PC-3 (cell line): ENCODE measurements around the gene PRKCQ. TPM values are rescaled to one million over a fixed set of nuclear protein-coding genes. Genes with fewer than 3 reads are reported as not detected.

Source experiments
- ATAC-seq: fragments of 200-7000 bp; cut with Tn5 transposase; 2 replicates; pipeline ENCODE4 v1.9.1; 2020; ENCODE audit warnings: mild to moderate bottlenecking, moderate library complexity
- BruUV-seq: library from RNA; stranded (reverse); fragments of 400-500 nt; replicated peaks from 2 replicates; lab custom pipeline; 2021; lab: Mats Ljungman, UMichigan
- CTCF ChIA-PET: fragments of 300-600 bp; sonication (Branson Sonifier 250); formaldehyde crosslinking; loops from one replicate; lab custom pipeline; 2022; ENCODE audit warnings: antibody characterized with exemption; lab: Charles Lee
- POLR2A ChIA-PET: fragments of 300-600 bp; sonication (Branson Sonifier 250); formaldehyde crosslinking; loops from one replicate; lab custom pipeline; 2022; ENCODE audit warnings: antibody characterized with exemption; ENCODE audit not compliant: unreplicated experiment; lab: Charles Lee
- DNase-seq: peaks from one replicate; pipeline ENCODE4 v3.0.0-alpha.2; 2015
- H2AFZ ChIP-seq: fragments of 300-600 bp; sonication (generic); 2 replicates; pipeline ENCODE4 v1.6.0; 2016; ENCODE audit warnings: antibody characterized with exemption, low read length
- H3F3A ChIP-seq: fragments of 300-600 bp; sonication (generic); one replicate; pipeline ENCODE4 v1.6.0; 2017; ENCODE audit warnings: antibody characterized with exemption, low read length, control low read depth, mild to moderate bottlenecking; ENCODE audit not compliant: unreplicated experiment
- H3K27ac ChIP-seq: fragments of 300-600 bp; sonication (generic); 2 replicates; pipeline ENCODE4 v1.5.1; 2016; ENCODE audit warnings: mild to moderate bottlenecking, low read length
- H3K27me3 ChIP-seq: fragments of 300-600 bp; sonication (generic); 2 replicates; pipeline ENCODE4 v1.6.1; 2016; ENCODE audit warnings: low read length, mixed read lengths
- H3K36me3 ChIP-seq: fragments of 300-600 bp; sonication (generic); 2 replicates; pipeline ENCODE4 v1.6.1; 2016; ENCODE audit warnings: low read depth, mixed run types, low read length, mixed read lengths
- H3K4me1 ChIP-seq: fragments of 300-600 bp; sonication (generic); 2 replicates; pipeline ENCODE4 v1.5.1; 2016; ENCODE audit warnings: low read length; ENCODE audit not compliant: insufficient read depth
- H3K4me2 ChIP-seq: fragments of 300-600 bp; sonication (generic); 2 replicates; pipeline ENCODE4 v1.6.0; 2016; ENCODE audit warnings: low read length
- H3K4me3 ChIP-seq: fragments of 300-600 bp; sonication (generic); 2 replicates; pipeline ENCODE4 v1.5.1; 2016; ENCODE audit warnings: mild to moderate bottlenecking, low read length, mixed read lengths
- H3K79me2 ChIP-seq: fragments of 300-600 bp; sonication (generic); 2 replicates; pipeline ENCODE4 v1.6.1; 2017; ENCODE audit warnings: low read length, mixed read lengths
- H3K9ac ChIP-seq: fragments of 300-600 bp; sonication (generic); 2 replicates; pipeline ENCODE4 v1.6.0; 2016; ENCODE audit warnings: mild to moderate bottlenecking, low read length
- H3K9me2 ChIP-seq: fragments of 300-600 bp; sonication (generic); replicated peaks from 2 replicates; pipeline ENCODE4 v1.6.1; 2016; ENCODE audit warnings: mixed run types, low read length, mixed read lengths
- H3K9me3 ChIP-seq: fragments of 300-600 bp; sonication (generic); 2 replicates; pipeline ENCODE4 v1.6.1; 2016; ENCODE audit warnings: low read length, mixed read lengths
- H4K20me1 ChIP-seq: fragments of 300-600 bp; sonication (generic); 2 replicates; pipeline ENCODE4 v1.6.1; 2016; ENCODE audit warnings: low read length, mixed read lengths
- CTCF ChIP-seq: fragments of 300-600 bp; sonication (generic); conservative IDR thresholded peaks from 2 replicates; pipeline ENCODE4 v1.5.1; 2017; ENCODE audit warnings: antibody characterized with exemption, low read depth, mild to moderate bottlenecking, low read length
- EZH2 ChIP-seq: fragments of 300-600 bp; sonication (generic); IDR thresholded peaks from one replicate; pipeline ENCODE4 v1.6.1; 2017; ENCODE audit warnings: antibody characterized with exemption, mild to moderate bottlenecking, low read length; ENCODE audit not compliant: unreplicated experiment
- EZH2phosphoT487 ChIP-seq: fragments of 300-600 bp; sonication (generic); IDR thresholded peaks from 2 replicates; pipeline ENCODE4 v1.6.1; 2018; ENCODE audit warnings: mild to moderate bottlenecking, antibody characterized with exemption, low read length, borderline replicate concordance
- intact Hi-C: fragments of 100-400 bp; cut with micrococcal nuclease; formaldehyde crosslinking; loops from 2 replicates; pipeline ENCODE4 v1.9.0; 2023
- total RNA-seq: library from RNA; depleted of rRNA; stranded (reverse); fragments of >200 nt; gene quantifications from 2 replicates; pipeline ENCODE4 v1.2.3, GENCODE V29; 2014

Gene PRKCQ
- total RNA-seq, 1 experiment from 2014 or later: not detected

GRCh38 chr10:6406220-6407033 is 173.6 kb downstream of the PRKCQ start:
- peaks cover 5% of the 10 kb centered on the region for H3K27me3 ChIP-seq
- BruUV-seq: no TSS peak
- intact Hi-C loops: loop anchor here (1.0 kb wide), 1 partner anchor 204 kb away; the partner anchor contains the start of gene PFKFB3
- ATAC-seq (no peak), DNase-seq (peak; percentile 55)
- H3K9ac ChIP-seq: no peak overlapping the region
- H4K20me1 ChIP-seq: no peaks in the 10 kb centered on the region
- H3K36me3 ChIP-seq: no peaks in the 10 kb centered on the region
- TF ChIP-seq EZH2: no peak
- TF ChIP-seq EZH2phosphoT487: no peak
- peak; percentile 55 for TF ChIP-seq CTCF
- no peaks in the 10 kb centered on the region for H3F3A ChIP-seq
- no peak overlapping the region for H3K4me3 ChIP-seq
- H3K4me1 ChIP-seq: peaks cover under 1% of the 10 kb centered on the region
- H3K79me2 ChIP-seq: no peaks in the 10 kb centered on the region
- H2AFZ ChIP-seq: no peak overlapping the region
- H3K27ac ChIP-seq: no peak overlapping the region
- H3K4me2 ChIP-seq: no peak overlapping the region
- no peaks in the 10 kb centered on the region for H3K9me3 ChIP-seq
- ChIA-PET POLR2A (no interaction called here), CTCF (interaction anchor here (0.6 to 1.0 kb wide), 7 partner anchors 10 to 977 kb away, joined by 3 to 8 read pairs (median 4); partner anchors contain the start of gene PFKFB3)
- H3K9me2 ChIP-seq: no peaks in the 10 kb centered on the region

GRCh38 chr10:6405713-6406112 is 174.4 kb downstream of the PRKCQ start:
- no peaks in the 10 kb centered on the region for H3K36me3 ChIP-seq
- intact Hi-C loops: loop anchor here (1.0 kb wide), 1 partner anchor 203 kb away; the partner anchor contains the start of gene PFKFB3

More at GRCh38 chr10:6405713-6406112, 174.4 kb downstream of the PRKCQ start:
- CTCF ChIA-PET: interaction anchor here (0.6 to 1.0 kb wide), 4 partner anchors 56 to 203 kb away, joined by 3 to 7 read pairs (median 3); partner anchors contain the start of gene PFKFB3
- no peak overlapping the region for H3K27ac ChIP-seq
- H3K9ac ChIP-seq: no peak overlapping the region
- no peaks in the 10 kb centered on the region for H4K20me1 ChIP-seq
- no peaks in the 10 kb centered on the region for H3K9me3 ChIP-seq
- H3K4me3 ChIP-seq: no peak overlapping the region
- H3K4me2 ChIP-seq: no peak overlapping the region
- no TSS peak for BruUV-seq
- POLR2A ChIA-PET: no interaction called here
- H3K9me2 ChIP-seq: no peaks in the 10 kb centered on the region
- ATAC-seq (no peak), DNase-seq (no peak)
- H3K4me1 ChIP-seq: peaks cover 4% of the 10 kb centered on the region
- H3K27me3 ChIP-seq: no peaks in the 10 kb centered on the region
- H2AFZ ChIP-seq: no peak overlapping the region
- no peaks in the 10 kb centered on the region for H3F3A ChIP-seq
- TF ChIP-seq CTCF (no peak), EZH2phosphoT487 (no peak), EZH2 (no peak)
- no peaks in the 10 kb centered on the region for H3K79me2 ChIP-seq
